ENCODE data around the gene C16orf92.
A peak's percentile ranks its signal among the peaks of the same experiment; 100 is the strongest.
"Not testable (repeated sequence)": the region's sequence is repeated elsewhere in the genome, so short reads cannot be mapped to it uniquely, and the experiment has no call there.

The C16orf92 gene

DNA sequence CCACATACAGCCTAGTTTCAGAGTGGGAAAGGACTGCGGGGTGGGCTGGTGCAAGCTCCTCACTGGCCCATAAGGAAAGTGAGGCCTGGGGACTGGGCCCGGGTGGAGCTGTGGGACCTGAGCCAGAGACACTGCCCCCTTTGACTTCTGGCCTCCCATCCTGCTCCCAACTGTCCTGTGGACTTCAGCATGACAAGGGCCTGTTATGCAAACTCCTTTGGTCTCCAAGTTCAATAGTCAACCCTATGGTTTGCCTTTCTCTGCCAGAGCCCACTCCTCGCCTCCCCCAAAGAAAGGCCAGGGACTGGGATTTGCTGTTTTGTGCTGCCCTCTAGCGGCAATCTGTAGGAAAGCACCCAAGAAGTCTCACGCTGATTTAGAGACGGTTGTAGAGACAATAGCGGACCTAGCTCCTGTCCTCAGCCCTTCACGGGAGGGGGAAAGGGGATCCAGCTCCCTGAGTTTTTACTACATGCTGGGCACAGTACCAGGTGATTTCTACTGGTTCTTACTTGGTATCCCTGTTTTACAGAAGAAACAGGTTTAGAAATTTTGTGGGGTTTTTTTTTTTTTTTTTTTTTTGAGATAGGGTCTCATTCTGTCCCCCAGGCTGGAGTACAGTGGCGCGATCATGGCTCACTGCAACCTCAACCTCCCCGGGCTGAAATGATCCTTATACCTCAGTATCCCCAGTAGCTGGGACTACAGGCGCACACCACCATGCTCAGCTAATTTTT, 9.3 kb downstream of the C16orf92 start:
- TF ChIP-seq ZFX (IDR thresholded peaks at IDR 0.05), result no peak
- TF ChIP-seq, protein P1, sequence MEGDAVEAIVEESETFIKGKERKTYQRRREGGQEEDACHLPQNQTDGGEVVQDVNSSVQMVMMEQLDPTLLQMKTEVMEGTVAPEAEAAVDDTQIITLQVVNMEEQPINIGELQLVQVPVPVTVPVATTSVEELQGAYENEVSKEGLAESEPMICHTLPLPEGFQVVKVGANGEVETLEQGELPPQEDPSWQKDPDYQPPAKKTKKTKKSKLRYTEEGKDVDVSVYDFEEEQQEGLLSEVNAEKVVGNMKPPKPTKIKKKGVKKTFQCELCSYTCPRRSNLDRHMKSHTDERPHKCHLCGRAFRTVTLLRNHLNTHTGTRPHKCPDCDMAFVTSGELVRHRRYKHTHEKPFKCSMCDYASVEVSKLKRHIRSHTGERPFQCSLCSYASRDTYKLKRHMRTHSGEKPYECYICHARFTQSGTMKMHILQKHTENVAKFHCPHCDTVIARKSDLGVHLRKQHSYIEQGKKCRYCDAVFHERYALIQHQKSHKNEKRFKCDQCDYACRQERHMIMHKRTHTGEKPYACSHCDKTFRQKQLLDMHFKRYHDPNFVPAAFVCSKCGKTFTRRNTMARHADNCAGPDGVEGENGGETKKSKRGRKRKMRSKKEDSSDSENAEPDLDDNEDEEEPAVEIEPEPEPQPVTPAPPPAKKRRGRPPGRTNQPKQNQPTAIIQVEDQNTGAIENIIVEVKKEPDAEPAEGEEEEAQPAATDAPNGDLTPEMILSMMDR (conservative IDR thresholded peaks at IDR 0.05), result peak; percentile 88
- H3K27ac ChIP-seq, result no peak overlapping the region

DNA sequence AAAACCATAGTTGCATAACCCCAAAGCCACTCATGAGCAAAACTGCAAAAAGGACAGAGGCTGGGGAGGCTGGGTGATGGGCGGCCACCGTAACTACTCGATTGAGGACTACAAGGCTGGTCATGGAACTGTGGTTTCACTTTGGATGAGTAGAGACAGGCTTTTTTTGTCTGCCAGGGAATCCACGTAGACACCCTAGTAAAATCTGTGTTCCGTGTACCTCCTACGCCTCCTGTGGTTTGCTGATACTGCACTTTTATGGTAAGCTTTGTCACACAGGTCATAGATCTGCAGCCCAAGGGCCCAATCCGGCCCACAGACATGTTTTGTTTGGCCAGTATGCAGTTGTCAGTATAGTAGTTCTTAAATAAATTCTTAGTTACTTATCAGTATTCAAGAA, 10.3 kb downstream of the C16orf92 start:
- TF ChIP-seq ZFX (IDR thresholded peaks at IDR 0.05), result no peak
- TF ChIP-seq, protein P1 (conservative IDR thresholded peaks at IDR 0.05), result no peak
- H3K27ac ChIP-seq, result no peak overlapping the region

GRCh38 chr16:30040221-30040620, 17.2 kb downstream of the C16orf92 start:
- no peak for TF ChIP-seq ZFX (IDR thresholded peaks at IDR 0.05)
- TF ChIP-seq, protein P1 (conservative IDR thresholded peaks at IDR 0.05), result no peak
- no peak overlapping the region for H3K27ac ChIP-seq

GRCh38 chr16:30040690-30041089, 17.7 kb downstream of the C16orf92 start:
- not testable (repeated sequence) for H3K27ac ChIP-seq

- TF ChIP-seq ZFX (IDR thresholded peaks at IDR 0.05), result no peak
- TF ChIP-seq, protein P1 (conservative IDR thresholded peaks at IDR 0.05), result no peak; the same call in 1 of the 2 replicates
- no peak overlapping the region for H3K27ac ChIP-seq
Observed at GRCh38 chr16:30041841-30042240, 18.8 kb downstream of the C16orf92 start.

GRCh38 chr16:30046178-30046577, 23.2 kb downstream of the C16orf92 start:
- no peak overlapping the region for H3K27ac ChIP-seq
- no peak for TF ChIP-seq ZFX (IDR thresholded peaks at IDR 0.05)
- TF ChIP-seq, protein P1 (conservative IDR thresholded peaks at IDR 0.05), result no peak

DNA sequence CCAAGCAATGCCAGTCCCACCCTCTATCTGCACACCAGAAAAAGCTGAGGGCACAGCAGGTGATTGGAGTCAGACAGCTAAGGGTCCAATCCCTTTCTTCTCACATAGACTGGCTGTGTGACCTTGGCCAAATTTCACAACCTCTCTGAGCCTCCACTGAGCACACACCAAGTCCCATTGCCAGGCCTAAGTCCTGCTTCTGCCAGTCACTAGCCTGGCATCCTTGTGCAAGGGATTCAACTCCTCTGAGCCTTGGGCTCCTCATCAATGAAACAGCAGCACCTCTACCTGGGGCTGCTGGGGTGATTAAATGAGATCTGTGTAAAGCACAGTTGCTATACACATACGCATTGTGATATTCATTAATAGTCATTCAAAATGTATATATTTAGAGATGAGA, 23.6 kb downstream of the C16orf92 start:
- no peak overlapping the region for H3K27ac ChIP-seq
- TF ChIP-seq, protein P1 (conservative IDR thresholded peaks at IDR 0.05), result no peak
- no peak for TF ChIP-seq ZFX (IDR thresholded peaks at IDR 0.05)

GRCh38 chr16:30049871-30050270, 26.9 kb downstream of the C16orf92 start:
- H3K27ac ChIP-seq, result no peak overlapping the region
- TF ChIP-seq, protein P1 (conservative IDR thresholded peaks at IDR 0.05), result no peak
- no peak for TF ChIP-seq ZFX (IDR thresholded peaks at IDR 0.05)
